HG02938 (cell line): Measurements from ENCODE around the gene CT45A1.
"Not testable (repeated sequence)": the region's sequence is repeated elsewhere in the genome, so short reads cannot be mapped to it uniquely, and the experiment has no call there.

Experiments used
- ATAC-seq: cut with Tn5 transposase; IDR thresholded peaks from one replicate; pipeline ENCODE4 v1.9.1; 2021; ENCODE audit warnings: mild to moderate bottlenecking, moderate library complexity; ENCODE audit not compliant: unreplicated experiment

CT45A1 gene, protein sequence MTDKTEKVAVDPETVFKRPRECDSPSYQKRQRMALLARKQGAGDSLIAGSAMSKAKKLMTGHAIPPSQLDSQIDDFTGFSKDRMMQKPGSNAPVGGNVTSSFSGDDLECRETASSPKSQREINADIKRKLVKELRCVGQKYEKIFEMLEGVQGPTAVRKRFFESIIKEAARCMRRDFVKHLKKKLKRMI

DNA sequence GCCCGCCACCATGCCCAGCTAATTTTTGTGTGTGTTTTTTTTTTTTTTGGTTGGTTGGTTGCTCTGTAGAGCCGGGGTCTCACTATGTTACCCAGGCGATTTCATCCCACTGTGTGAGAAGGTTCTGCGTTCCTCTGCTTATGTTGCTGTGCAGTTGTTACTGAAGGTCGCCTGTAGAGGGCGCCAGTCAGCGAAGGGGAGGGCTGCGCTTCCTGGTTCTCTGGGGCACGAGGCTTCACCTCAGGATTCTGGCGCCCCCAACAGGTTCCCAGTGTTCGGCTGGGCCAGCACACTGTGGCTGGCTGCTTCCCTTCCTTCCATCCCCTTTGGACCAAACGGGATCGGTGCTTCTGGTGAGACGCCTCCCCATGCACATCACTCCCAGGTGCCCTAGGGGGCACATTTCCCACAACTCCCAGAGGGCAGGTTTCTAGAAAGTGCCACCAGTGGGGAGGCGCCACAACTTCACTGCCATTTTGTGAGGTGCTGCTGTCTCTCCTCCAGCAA, at the start of gene CT45A1:
Gene CT45A1, plus strand, starts transcription at position 457 of the 507 bp plus-strand sequence. CDS start 5,302 bp downstream, outside the sequence.
- ATAC-seq = not testable (repeated sequence)

DNA sequence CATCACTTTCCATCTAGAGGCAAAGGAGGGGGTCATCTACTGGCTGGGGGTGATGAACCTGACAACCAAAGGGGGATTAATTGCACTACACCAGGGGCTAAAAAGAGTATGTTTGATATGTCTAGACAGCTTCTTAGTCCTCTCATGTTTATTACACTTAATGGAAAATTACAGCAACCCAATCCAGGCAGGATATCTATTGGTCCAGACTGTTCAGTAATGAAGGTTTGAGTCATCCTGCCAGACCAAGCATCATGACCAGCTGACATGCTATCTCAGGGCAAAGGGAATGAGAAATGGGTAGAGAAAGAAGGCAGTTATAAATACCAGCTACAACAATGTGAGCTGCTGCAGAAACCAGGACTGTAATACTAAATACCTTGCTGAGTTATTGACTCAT, 40.5 kb upstream of the CT45A1 start:
- not testable (repeated sequence) for ATAC-seq

DNA sequence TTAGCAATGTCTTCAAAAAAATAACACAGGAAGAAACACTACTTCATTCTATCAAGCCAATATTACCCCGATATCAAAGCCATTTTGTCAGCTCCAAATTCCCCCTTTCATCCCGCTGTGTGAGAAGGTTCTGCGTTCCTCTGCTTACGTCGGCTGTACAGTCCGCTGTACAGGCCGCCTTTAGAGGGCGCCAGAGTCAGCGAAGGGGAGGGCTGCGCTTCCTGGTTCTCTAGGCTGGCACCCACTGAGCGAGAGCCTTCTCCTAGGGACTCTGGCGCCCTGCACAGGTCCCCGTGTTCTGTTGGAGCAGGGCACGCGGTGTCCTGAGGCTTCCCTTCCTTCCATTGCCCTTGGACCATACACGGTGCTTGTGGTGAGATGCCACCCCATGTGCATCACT, 25.3 kb upstream of the CT45A1 start:
- no peak for ATAC-seq

DNA sequence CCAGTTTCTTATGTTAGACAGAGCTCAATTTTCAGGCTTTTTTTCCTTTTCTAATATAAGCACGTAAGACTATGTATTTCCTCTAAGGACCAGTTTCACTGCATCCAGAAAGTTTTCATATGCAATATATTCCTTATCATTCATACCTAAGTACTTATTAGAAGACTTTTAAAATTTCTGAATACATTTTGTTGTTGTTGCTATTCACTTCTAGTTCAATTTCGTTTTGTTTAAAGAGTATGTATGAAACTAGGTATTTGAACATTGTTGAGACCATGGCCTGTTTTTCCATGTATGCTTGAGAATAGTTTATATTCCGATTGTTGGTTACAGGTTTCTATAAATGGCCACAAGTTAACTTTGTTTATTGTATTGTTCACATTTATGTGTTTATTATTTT, 18.0 kb upstream of the CT45A1 start:
- no peak for ATAC-seq

DNA sequence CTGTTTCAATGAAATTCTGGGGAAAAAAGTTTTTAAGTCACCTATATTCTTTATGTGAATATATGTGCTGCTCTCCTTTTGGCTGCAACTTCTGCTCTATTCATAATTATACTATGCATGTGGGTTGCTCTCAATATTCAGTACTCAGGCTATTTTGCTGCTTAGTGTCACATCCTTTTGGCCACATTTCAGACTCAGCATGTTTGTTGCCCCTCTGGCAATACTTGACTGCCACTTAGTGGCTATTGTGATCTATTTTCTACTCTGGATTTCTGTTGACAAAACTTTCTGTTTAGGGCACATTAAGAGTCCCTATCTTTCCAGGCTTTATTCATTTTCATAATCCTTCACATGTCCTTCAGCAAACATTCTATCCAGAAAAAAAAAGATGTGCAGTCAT, 15.8 kb upstream of the CT45A1 start:
- no peak for ATAC-seq

DNA sequence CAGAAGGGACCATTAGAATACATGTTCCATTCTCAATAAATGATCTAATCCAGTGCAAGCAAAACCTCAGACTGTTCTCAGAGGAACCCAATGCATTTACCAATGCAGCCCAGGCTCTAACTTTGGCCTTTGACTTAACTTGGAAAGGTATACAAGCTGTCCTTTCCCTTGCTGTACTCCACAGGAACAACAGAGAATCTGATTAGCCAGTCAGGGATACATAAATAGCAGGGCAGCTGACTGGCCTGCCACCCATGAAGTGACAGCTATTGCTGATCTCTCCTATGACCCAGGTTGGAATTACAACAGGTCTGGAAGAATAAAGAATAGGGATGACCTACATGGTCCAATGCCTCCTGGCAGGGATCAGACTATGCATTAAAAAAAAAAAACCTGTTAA, 14.5 kb upstream of the CT45A1 start:
- no peak for ATAC-seq

DNA sequence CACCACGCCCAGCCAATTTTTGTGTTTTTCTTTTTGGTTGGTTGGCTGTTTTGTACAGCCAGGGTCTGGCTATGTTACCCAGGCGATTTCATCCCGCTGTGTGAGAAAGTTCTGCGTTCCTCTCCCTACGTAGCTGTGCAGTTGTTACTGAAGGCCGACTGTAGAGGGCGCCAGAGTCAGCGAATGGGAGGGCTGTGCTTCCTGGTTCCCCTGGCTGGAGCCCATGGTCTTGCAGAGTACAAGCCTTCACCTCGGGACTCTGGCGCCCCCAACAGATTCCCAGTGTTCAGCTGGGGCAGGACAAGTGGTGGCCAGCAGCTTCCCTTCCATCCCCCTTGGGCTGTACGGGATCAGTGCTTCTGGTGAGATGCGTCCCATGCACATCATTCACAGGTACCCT, 5.6 kb upstream of the CT45A1 start:
- no peak for ATAC-seq

DNA sequence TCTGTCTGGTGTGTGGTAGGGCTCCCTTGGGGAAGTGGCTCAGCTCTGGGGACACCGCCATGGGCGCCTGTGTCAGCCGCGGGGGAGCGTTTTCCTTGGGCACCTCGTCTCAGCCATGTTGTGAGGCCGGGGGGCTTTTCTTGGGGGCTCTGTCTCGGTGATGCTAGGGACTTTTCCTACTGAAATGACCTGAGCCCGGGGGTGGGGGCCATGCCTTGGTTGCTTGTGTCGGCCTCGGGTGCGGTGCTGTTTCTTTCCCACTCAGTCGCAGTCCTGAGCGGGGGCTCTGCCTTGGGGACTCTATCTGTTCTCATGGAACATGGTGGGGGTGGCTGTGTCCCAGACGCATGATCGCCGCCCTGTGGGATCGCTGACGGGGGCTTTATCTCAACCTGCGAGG, 356 bp downstream of the CT45A1 start:
- no peak for ATAC-seq

DNA sequence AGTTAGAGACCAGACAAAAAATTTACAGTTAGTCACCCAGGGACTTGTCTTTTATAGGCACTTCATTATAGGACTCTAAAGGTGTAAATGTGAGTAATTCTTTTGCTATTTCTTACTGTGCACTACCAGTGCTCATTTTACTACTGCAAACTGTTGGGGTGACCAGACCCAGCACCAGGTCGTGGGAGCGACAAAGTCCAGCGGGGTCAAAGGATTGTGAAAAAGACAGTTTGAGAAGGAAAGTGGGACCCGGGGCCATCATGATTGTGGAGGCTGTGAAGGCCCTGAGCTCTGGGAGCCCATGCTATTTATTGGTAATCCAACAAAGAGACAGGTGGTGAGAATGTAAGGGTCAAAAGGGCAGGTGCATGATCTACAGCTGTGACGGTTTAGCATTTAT, 21.2 kb downstream of the CT45A1 start:
- ATAC-seq = not testable (repeated sequence)

DNA sequence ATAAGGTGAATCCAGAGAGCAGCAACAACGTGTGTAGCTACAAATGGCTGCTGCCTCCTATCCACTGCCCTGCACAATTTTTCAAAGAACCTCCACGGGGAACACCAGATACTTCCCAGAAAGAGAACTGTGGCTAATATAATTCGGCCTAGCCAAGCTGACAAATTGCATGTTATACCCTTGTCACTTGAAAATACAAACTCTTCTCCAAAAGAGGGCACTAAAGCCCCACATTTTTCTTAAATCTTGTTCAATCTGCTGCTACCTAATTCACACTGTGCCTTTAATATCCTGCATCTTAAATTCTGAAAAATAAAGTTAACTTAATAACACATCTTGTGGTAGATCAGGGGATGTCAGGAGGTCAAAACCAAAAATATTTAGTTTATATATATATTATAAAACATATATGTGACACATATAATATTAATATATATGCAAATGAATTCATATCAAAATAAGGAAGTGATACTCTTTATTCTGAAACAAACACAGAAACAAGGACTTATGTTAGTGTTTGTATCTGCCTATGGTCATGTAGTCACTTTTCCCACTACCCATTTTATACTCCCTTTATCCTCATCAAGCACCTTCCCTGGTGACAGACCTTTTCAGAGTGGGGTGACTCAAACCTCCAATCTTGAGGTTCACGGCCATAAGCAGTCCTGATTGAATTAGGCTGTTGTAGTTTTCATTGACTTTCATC, 24.1 kb downstream of the CT45A1 start:
- ATAC-seq = no peak

DNA sequence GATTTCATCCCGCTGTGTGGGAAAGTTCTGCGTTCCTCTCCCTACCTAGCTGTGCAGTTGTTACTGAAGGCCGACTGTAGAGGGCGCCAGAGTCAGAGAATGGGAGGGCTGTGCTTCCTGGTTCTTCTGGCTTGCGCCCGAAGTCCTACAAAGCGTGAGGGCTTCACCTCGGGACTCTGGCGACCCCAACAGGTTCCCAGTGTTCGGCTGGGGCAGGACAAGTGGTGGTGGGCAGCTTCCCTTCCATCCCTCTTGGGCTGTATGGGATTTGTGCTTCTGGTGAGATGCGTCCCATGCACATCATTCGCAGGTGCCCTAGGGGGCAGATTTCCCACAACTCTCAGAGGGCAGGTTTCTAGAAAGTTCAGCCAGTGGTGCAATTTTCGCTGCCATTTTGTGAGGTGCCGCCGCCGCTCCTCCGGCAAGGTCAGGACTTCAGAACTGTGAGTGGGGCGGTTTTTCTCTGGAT, 27.3 kb downstream of the CT45A1 start:
- no peak for ATAC-seq

DNA sequence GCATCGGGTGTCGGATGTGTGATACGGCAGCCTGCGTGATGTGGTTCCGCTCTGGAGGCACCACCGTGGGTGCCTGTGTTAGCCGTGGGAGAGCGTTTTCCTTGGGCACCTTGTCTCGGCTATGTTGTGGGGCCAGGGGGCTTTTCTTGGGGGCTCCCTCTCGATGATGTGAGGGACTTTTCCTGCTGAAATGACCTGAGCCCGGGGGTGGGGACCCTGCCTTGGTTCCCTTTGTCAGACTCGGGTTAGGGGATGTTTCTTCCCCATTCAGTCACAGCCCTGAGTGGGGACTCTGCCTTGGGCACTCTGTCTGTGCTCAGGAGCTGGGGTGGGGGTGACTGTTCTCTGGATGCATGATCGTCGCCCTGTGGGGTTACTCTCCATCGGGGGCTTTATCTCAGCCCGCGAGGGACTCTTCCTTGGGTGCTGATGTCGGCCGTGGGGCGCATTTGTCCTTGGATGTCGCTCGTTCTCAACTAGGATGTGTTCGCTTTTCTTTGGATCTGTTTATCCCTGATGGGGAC, 27.8 kb downstream of the CT45A1 start:
- no peak for ATAC-seq

DNA sequence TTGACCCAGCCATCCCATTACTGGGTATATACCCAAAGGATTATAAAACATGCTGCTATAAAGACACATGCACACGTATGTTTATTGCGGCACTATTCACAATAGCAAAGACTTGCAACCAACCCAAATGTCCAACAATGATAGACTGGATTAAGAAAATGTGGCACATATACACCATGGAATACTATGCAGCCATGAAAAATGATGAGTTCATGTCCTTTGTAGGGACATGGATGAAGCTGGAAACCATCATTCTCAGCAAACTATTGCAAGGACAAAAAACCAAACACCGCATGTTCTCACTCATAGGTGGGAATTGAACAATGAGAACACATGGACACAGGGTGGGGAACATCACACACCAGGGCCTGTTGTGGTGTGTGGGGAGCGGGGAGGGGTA, 31.3 kb downstream of the CT45A1 start:
- not testable (repeated sequence) for ATAC-seq

DNA sequence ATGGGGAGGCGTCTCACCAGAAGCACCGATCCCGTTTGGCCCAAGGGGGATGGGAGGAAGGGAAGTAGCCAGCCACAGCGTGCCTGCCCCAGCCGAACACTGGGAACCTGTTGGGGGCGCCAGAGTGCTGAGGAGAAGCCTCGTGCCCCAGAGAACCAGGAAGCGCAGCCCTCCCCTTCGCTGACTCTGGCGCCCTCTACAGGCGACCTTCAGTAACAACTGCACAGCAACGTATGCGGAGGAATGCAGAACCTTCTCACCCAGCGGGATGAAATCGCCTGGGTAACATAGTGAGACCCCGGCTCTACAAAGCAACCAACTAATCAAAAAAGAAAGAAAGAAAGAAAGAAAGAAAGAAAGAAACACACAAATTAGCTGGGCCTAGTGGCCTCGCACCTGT, 54.7 kb downstream of the CT45A1 start, which contains the start of gene CT45A3:
Gene CT45A3, minus strand, starts transcription at position 101 of the 400 bp plus-strand sequence. CDS start 3,747 bp downstream, outside the sequence.
- ATAC-seq = not testable (repeated sequence)
